ENCODE measurements around the gene B3GNT8. TPM values are rescaled to one million over a fixed set of nuclear protein-coding genes. Genes with fewer than 3 reads are reported as not detected.
"Not testable (repeated sequence)": the region's sequence is repeated elsewhere in the genome, so short reads cannot be mapped to it uniquely, and the experiment has no call there.

B3GNT8 gene
- polyA plus RNA-seq, 1 of the 3 experiments (the other 2 are of a cell fraction): not detected

GRCh38 chr19:41435936-41436673, 8.9 kb upstream of the B3GNT8 start:
- 94% methylated on average over 19 of the region's 19 CpGs for WGBS (ENCODE audit: low lambda C conversion rate)
- Histone ChIP-seq H3K9me3 (no peaks in the 10 kb centered on the region), H3K27me3 (ENCODE audit: insufficient read depth) (no peaks in the 10 kb centered on the region), H4K20me1 (ENCODE audit: insufficient read depth) (no peaks in the 10 kb centered on the region), H3K36me3 (replicated peaks in 1 of 2; ENCODE audit: control insufficient read depth in 1 of 2, insufficient read depth in 2 of 2, low read length in 1 of 2) (peaks cover 4 to 14% of the 10 kb centered on the region in 2 experiments), H3K27ac (ENCODE audit: low read depth in 2 of 2, low read length in 1 of 2) (no peak overlapping the region), H3K9me2 (no peaks in the 10 kb centered on the region), H3K4me3 (ENCODE audit: low read depth in 2 of 2, low read length in 1 of 2) (no peak overlapping the region), H2AFZ (ENCODE audit: low read depth) (no peak overlapping the region), H3K4me1 (ENCODE audit: control insufficient read depth in 1 of 2, insufficient read depth in 2 of 2, low read depth in 1 of 2, low read length in 1 of 2) (peaks cover 0 to 4% of the 10 kb centered on the region in 2 experiments; a peak in 3 of 4 replicates), H3F3A (replicated peaks; ENCODE audit: insufficient read depth) (peaks cover 4% of the 10 kb centered on the region), H3K4me2 (no peak overlapping the region), H3K79me2 (ENCODE audit: insufficient read depth) (peaks cover 13% of the 10 kb centered on the region; the same call in 1 of the 2 replicates), H3K9ac (no peak overlapping the region)
- DNase-seq: no peak
- ChIA-PET POLR2A (interaction anchor here (0.6 kb wide), 1 partner anchor 48 kb away, joined by 3 read pairs; no protein-coding TSS in a partner anchor), CTCF (interaction anchor here (1.3 to 1.8 kb wide), 3 partner anchors 11 to 127 kb away, joined by 3 to 4 read pairs (median 4); no protein-coding TSS in a partner anchor)
- TF ChIP-seq USF1 (IDR thresholded peaks at IDR 0.05; ENCODE audit: borderline replicate concordance, low read depth): no peak
- no peak for TF ChIP-seq POLR2AphosphoS5 (IDR thresholded peaks at IDR 0.05; ENCODE audit: low read depth, low read length)
- no peak for TF ChIP-seq CTCF (IDR thresholded peaks at IDR 0.05)
- no peak for TF ChIP-seq SIN3A (IDR thresholded peaks at IDR 0.05; ENCODE audit: borderline replicate concordance, low read depth, low read length)
- TF ChIP-seq TCF12 (IDR thresholded peaks at IDR 0.05): no peak

GRCh38 chr19:41435376-41435775, 8.2 kb upstream of the B3GNT8 start:
- 97% methylated on average over 11 of the region's 11 CpGs for WGBS (ENCODE audit: low lambda C conversion rate)
- peaks cover 4 to 14% of the 10 kb centered on the region in 2 experiments for H3K36me3 ChIP-seq (replicated peaks in 1 of 2; ENCODE audit: control insufficient read depth in 1 of 2, insufficient read depth in 2 of 2, low read length in 1 of 2)
- H3K9me2 ChIP-seq: not testable (repeated sequence)

GRCh38 chr19:41434450-41434849, 7.3 kb upstream of the B3GNT8 start:
- Histone ChIP-seq H3F3A (replicated peaks; ENCODE audit: insufficient read depth) (peaks cover 6% of the 10 kb centered on the region), H3K27ac (ENCODE audit: low read depth in 2 of 2, low read length in 1 of 2) (no peak overlapping the region), H3K27me3 (ENCODE audit: insufficient read depth) (no peaks in the 10 kb centered on the region), H3K4me3 (ENCODE audit: low read depth in 2 of 2, low read length in 1 of 2) (no peak overlapping the region), H4K20me1 (ENCODE audit: insufficient read depth) (no peaks in the 10 kb centered on the region), H2AFZ (ENCODE audit: low read depth) (no peak overlapping the region), H3K9ac (no peak overlapping the region), H3K79me2 (ENCODE audit: insufficient read depth) (peaks cover 13% of the 10 kb centered on the region; the same call in 1 of the 2 replicates), H3K4me2 (no peak overlapping the region), H3K9me3 (no peaks in the 10 kb centered on the region), H3K36me3 (replicated peaks in 1 of 2; ENCODE audit: control insufficient read depth in 1 of 2, insufficient read depth in 2 of 2, low read length in 1 of 2) (peaks cover 4 to 14% of the 10 kb centered on the region in 2 experiments), H3K4me1 (ENCODE audit: control insufficient read depth in 1 of 2, insufficient read depth in 2 of 2, low read depth in 1 of 2, low read length in 1 of 2) (peaks cover 0 to 4% of the 10 kb centered on the region in 2 experiments; a peak in 3 of 4 replicates), H3K9me2 (no peaks in the 10 kb centered on the region)
- DNase-seq: no peak
- 92% methylated on average over 5 of the region's 5 CpGs for WGBS (ENCODE audit: low lambda C conversion rate)
- CTCF ChIA-PET: no interaction called here
- POLR2A ChIA-PET: no interaction called here
- no peak for TF ChIP-seq POLR2AphosphoS5 (IDR thresholded peaks at IDR 0.05; ENCODE audit: low read depth, low read length)
- TF ChIP-seq TCF12 (IDR thresholded peaks at IDR 0.05): no peak
- TF ChIP-seq MXI1 (IDR thresholded peaks at IDR 0.05; ENCODE audit: low read depth, low read length): no peak
- no peak for TF ChIP-seq TEAD4 (IDR thresholded peaks at IDR 0.05; ENCODE audit: borderline replicate concordance, insufficient read depth)
- TF ChIP-seq GATA2 (CRISPR knock-in tag; IDR thresholded peaks at IDR 0.05): no peak
- no peak for TF ChIP-seq GABPA (IDR thresholded peaks at IDR 0.05; ENCODE audit: low read depth)
- no peak for TF ChIP-seq EP300 (IDR thresholded peaks at IDR 0.05; ENCODE audit: borderline replicate concordance in 1 of 2, low read depth in 1 of 2, low read length in 1 of 2)
- TF ChIP-seq USF2 (IDR thresholded peaks at IDR 0.05; ENCODE audit: borderline replicate concordance, low read depth, low read length): no peak
- no peak for TF ChIP-seq NFIC (IDR thresholded peaks at IDR 0.05; ENCODE audit: borderline replicate concordance)
- no peak for TF ChIP-seq RCOR1 (IDR thresholded peaks at IDR 0.05; ENCODE audit: low read length)
- no peak for TF ChIP-seq EZH2phosphoT487 (IDR thresholded peaks at IDR 0.05; ENCODE audit: borderline replicate concordance, low read depth)

More at GRCh38 chr19:41435376-41435775, 8.2 kb upstream of the B3GNT8 start:
- not testable (repeated sequence) for H3K4me1 ChIP-seq (ENCODE audit: control insufficient read depth in 1 of 2, insufficient read depth in 2 of 2, low read depth in 1 of 2, low read length in 1 of 2); H3K4me3 ChIP-seq (ENCODE audit: low read depth in 2 of 2, low read length in 1 of 2); H3K4me2 ChIP-seq; H2AFZ ChIP-seq (ENCODE audit: low read depth); H3F3A ChIP-seq (replicated peaks; ENCODE audit: insufficient read depth); H3K27me3 ChIP-seq (ENCODE audit: insufficient read depth); H3K27ac ChIP-seq (ENCODE audit: low read depth in 2 of 2, low read length in 1 of 2); DNase-seq; H4K20me1 ChIP-seq (ENCODE audit: insufficient read depth); H3K9me3 ChIP-seq; H3K9ac ChIP-seq
- ChIA-PET POLR2A (interaction anchor here (0.5 to 0.6 kb wide), 2 partner anchors 79 to 679 kb away, joined by 3 to 4 read pairs; no protein-coding TSS in a partner anchor), CTCF (interaction anchor here (0.6 to 1.8 kb wide), 3 partner anchors 10 to 1172 kb away, joined by 3 to 4 read pairs (median 4); no protein-coding TSS in a partner anchor)
- peaks cover 13% of the 10 kb centered on the region; the same call in 1 of the 2 replicates for H3K79me2 ChIP-seq (ENCODE audit: insufficient read depth)
